Spleen (tissue), 7 donors: ENCODE measurements around the gene SHOX.

Experiments
- CTCF ChIP-seq, 11 experiments: fragments of 200-600 bp in 7 of 11; fragments of 450-650 bp in 4 of 11; sonication (generic) in 4 of 11; IDR thresholded peaks in 8 of 11; conservative IDR thresholded peaks in 3 of 11; 1 replicate in 7 of 11; 2 replicates in 4 of 11; pipeline versions ENCODE4 v1.4.0 to v1.8.0; 2016 to 2021; ENCODE audit warnings: antibody characterized with exemption in 11 of 11, inconsistent platforms in 4 of 11, mild to moderate bottlenecking in 1 of 11
- POLR2A ChIP-seq, 3 donors: fragments of 450-650 bp; IDR thresholded peaks; one replicate each; pipeline ENCODE4 v1.5.1; 2017; ENCODE audit warnings: antibody characterized with exemption in 3 of 3, mild to moderate bottlenecking in 1 of 3
- POLR2AphosphoS5 ChIP-seq, 3 donors: sonication (generic); formaldehyde crosslinking; IDR thresholded peaks; one replicate each; pipeline ENCODE4 v1.5.1; 2017; ENCODE audit warnings: antibody characterized with exemption in 3 of 3
- donor health status: DM: no; HTN: no; CAD: no; lungs with moderate emphysema.
- donor health status: DM: no; HTN: no; CAD: no.
- donor health status: DM: no; HTN: no; CAD: no.

- no peak for TF ChIP-seq POLR2A (IDR thresholded peaks at IDR 0.05)
- TF ChIP-seq CTCF (IDR thresholded peaks at IDR 0.05 in 8 of 11, conservative IDR thresholded peaks at IDR 0.05 in 3 of 11) = no peak
- no peak for TF ChIP-seq POLR2AphosphoS5 (IDR thresholded peaks at IDR 0.05)
Observed at GRCh38 chrX:637660-638481, 7.3 kb downstream of the SHOX start.
